SK-N-MC (cell line): ENCODE data around the gene OSGEPL1.

Experiments used
- DNase-seq: peaks from one replicate; pipeline ENCODE4 v3.0.0-alpha.2; 2011; ENCODE audit warnings: low read depth, low spot score
- H3K27ac ChIP-seq: fragments of 200-600 bp; sonication (generic); 2 replicates; pipeline ENCODE4 v1.5.1; 2016; ENCODE audit warnings: mixed run types
- H3K36me3 ChIP-seq: fragments of 200-600 bp; sonication (generic); 2 replicates; pipeline ENCODE4 v1.6.1; 2017; ENCODE audit warnings: antibody characterized with exemption, low read length, mixed read lengths; ENCODE audit not compliant: insufficient read depth
- H3K4me3 ChIP-seq: fragments of 200-600 bp; sonication (generic); 2 replicates; pipeline ENCODE4 v1.5.1; 2016
- H3K9ac ChIP-seq: fragments of 200-600 bp; sonication (generic); 2 replicates; pipeline ENCODE4 v1.8.0; 2017; ENCODE audit warnings: mixed run types, mixed read lengths; ENCODE audit not compliant: insufficient read length
- H3K9me3 ChIP-seq: fragments of 200-600 bp; sonication (generic); 2 replicates; pipeline ENCODE4 v1.6.1; 2017; ENCODE audit warnings: low read depth, mild to moderate bottlenecking, antibody characterized with exemption, low read length, moderate library complexity, mixed read lengths
- EZH2 ChIP-seq: fragments of 200-600 bp; sonication (generic); IDR thresholded peaks from one replicate; pipeline ENCODE4 v1.6.1; 2017; ENCODE audit warnings: antibody characterized with exemption
- FOXP2 ChIP-seq: optimal IDR thresholded peaks from 2 replicates; pipeline ENCODE3; 2011; ENCODE audit warnings: mild to moderate bottlenecking, moderate library complexity; ENCODE audit not compliant: insufficient read depth; ENCODE audit errors: extremely low read length, control extremely low read depth
- POLR2AphosphoS5 ChIP-seq: IDR thresholded peaks from 2 replicates; pipeline ENCODE4 v1.6.1; 2012; ENCODE audit warnings: mild to moderate bottlenecking, low read depth, low read length, borderline replicate concordance

The OSGEPL1 gene, protein sequence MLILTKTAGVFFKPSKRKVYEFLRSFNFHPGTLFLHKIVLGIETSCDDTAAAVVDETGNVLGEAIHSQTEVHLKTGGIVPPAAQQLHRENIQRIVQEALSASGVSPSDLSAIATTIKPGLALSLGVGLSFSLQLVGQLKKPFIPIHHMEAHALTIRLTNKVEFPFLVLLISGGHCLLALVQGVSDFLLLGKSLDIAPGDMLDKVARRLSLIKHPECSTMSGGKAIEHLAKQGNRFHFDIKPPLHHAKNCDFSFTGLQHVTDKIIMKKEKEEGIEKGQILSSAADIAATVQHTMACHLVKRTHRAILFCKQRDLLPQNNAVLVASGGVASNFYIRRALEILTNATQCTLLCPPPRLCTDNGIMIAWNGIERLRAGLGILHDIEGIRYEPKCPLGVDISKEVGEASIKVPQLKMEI

DNA sequence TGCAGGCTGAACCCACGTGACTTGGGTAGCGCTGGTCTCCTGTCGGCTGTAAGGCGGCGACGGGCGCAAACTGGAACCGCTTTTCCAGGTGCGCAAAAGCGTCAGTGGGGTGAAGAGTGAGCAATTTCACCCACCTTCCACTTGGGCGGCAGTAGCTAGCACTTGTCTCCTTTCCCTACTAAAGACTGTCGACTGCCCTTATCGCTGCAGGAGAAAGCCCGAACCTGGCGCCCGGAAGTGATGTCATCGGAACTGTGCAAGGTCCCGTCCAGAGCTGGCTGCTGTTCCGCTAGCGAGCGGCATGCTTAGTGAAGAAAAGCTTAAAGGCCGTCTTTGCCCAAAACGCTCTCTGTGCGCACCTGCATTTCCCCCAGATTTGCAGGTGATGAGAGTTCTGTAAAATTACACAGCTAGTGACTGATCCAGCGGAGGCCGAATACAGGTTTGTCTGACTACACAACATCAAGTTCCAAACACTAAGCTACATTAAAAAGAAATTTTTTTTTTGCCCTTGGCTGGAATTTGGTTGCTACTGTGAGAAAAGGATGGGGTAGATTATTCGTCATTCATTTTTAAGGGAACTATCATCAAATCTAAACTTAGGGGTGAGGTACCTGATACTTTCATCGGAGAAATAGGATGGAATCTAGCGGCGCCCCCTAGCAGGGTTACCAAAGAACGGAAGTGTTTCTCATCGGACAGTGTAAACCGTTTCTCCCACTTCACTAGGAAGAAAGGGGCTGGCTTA lies at the start of gene OSGEPL1:
Gene OSGEPL1, minus strand, starts transcription at position 242 of the 748 bp plus-strand sequence. CDS start 1,152 bp downstream, outside the sequence.
- Histone ChIP-seq H3K9me3 (no peaks in the 10 kb centered on the region), H3K36me3 (peaks cover 13% of the 10 kb centered on the region), H3K27ac (peak within 1 kb of the TSS; percentile 96), H3K4me3 (peak within 1 kb of the TSS; percentile 98), H3K9ac (peak within 1 kb of the TSS; percentile 98)
- TF ChIP-seq EZH2 (no peak), POLR2AphosphoS5 (peak; percentile 91)
- DNase-seq = peak; percentile 87

DNA sequence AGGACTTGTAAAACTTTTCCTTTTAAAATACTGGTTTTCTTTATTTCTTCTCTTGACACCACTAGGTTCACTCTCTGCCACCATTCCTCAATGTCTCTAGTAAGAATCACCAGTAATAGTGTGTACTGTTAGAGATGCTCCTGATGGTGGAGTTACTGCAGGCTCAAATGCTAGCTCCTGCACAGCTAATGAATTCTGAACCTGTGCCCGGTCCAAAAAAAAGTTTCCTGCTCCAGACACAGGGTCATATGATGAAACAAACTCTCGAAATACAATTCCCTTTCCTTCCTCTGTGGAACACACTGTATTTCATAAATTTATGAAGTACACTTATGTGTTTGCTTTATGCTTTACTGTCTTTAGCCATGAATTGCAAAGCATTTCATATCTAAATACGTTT lies 40.8 kb upstream of the OSGEPL1 start:
- Histone ChIP-seq H3K4me3 (no peak overlapping the region), H3K9me3 (no peaks in the 10 kb centered on the region), H3K27ac (no peak overlapping the region), H3K9ac (no peak overlapping the region), H3K36me3 (peaks cover 73% of the 10 kb centered on the region)
- DNase-seq = no peak
- TF ChIP-seq POLR2AphosphoS5 (no peak), FOXP2 (no peak), EZH2 (no peak)

DNA sequence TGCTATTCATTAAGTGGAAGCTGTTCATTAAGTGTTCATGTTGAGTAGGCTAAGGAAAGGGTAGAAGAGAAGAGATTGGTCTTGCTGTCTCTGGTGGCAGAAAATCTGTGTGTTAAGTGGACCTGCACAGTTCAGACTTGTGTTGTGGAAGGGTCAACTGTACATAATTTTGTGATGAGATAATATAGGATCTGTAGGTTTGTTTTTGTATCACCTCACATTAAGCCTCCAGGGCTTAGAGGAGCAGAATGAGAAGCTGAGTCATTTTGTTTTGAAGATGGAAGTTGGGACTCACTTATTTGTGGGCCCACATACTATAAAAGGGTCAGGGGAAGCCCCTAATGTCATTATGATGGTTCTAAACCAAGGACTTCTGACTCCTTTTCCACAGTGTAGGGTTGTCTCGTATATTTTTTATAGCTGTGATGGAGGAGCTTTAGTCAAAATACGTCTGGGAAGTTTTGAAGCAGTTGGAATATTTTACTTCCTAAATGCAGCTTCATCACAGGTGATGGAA lies 39.9 kb upstream of the OSGEPL1 start:
- Histone ChIP-seq H3K9me3 (no peaks in the 10 kb centered on the region), H3K4me3 (no peak overlapping the region), H3K36me3 (peaks cover 66% of the 10 kb centered on the region), H3K9ac (no peak overlapping the region), H3K27ac (no peak overlapping the region)
- TF ChIP-seq FOXP2 (no peak), POLR2AphosphoS5 (no peak), EZH2 (no peak)
- DNase-seq = no peak

DNA sequence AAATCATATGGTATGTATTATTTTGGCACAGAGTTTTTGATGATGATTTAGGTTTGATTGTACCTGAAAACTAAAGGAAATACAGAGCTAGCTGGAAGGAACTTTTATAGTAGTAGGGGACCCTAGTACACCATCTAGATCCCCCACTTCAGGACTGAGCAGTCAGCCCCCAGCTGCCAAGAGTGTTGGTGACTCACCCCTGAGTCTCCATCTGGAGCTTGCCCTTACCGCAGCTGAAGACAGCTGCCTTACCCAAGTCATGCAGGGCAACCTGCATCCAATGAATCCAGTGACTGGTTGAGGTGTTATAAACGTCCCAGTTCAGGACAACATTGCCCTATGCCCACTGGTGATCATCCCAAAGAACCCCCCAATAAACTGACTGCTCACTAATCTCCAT lies 36.9 kb upstream of the OSGEPL1 start:
- no peak overlapping the region for H3K4me3 ChIP-seq
- TF ChIP-seq POLR2AphosphoS5 (no peak), EZH2 (no peak), FOXP2 (no peak)
- no peak overlapping the region for H3K27ac ChIP-seq
- DNase-seq = no peak
- no peak overlapping the region for H3K9ac ChIP-seq
- H3K9me3 ChIP-seq = no peaks in the 10 kb centered on the region
- peaks cover 73% of the 10 kb centered on the region for H3K36me3 ChIP-seq

DNA sequence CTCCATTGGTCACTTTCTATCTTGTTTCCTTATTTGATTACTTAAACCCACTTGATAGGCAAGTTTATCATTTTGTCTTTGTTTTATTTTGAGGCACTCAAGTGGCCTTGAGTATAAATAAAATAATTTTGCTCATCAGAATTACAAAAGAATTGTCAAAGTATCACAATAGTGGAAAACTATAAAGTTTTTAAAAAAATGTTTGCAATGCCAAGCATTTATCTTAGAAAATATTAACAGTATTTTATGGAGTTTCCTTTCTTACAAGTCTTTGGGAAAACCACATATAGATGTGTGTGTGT lies 36.4 kb upstream of the OSGEPL1 start:
- no peak for DNase-seq
- no peak overlapping the region for H3K9ac ChIP-seq
- TF ChIP-seq POLR2AphosphoS5 (no peak), FOXP2 (no peak), EZH2 (no peak)
- peaks cover 71% of the 10 kb centered on the region for H3K36me3 ChIP-seq
- no peak overlapping the region for H3K27ac ChIP-seq
- no peaks in the 10 kb centered on the region for H3K9me3 ChIP-seq
- H3K4me3 ChIP-seq = no peak overlapping the region

DNA sequence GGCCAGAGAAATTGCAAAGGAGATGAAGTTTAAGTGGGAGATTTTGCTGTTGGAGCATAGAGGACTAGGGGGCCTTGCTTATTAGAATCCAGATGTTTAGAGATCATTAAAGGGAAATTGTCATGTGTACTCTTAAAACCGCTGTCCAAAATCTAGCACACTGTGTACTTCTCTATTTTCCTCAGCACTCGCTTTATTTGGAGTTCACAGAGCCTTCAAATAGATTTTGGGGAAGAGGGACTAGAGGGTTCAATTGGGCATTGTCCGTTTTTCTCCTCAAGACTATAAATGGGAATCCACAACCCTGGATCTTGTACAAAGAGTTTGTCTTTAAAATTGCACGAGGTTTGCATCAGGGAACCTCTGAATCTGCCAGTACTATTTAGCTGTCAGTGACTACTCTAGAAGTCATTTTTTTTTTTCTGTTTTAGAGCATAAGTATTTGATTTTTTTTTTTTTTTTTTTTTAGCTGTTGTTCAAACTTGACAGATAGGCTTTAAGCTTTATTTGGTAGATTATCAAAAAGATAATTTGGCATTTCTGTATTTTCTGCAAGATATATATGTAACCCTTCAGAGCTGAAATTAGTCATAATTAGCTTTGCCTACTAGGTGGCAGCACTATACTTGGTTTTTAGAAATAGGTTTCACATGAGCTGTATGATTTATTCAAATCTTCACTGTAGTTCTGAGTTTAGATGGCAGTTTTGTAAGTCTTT lies 35.9 kb upstream of the OSGEPL1 start:
- Histone ChIP-seq H3K9me3 (no peaks in the 10 kb centered on the region), H3K9ac (no peak overlapping the region), H3K36me3 (peaks cover 71% of the 10 kb centered on the region), H3K27ac (0 out of 2 replicates have a peak overlapping the region, but pooled peaks have one; percentile 16), H3K4me3 (no peak overlapping the region)
- DNase-seq = no peak
- TF ChIP-seq EZH2 = no peak
- no peak for TF ChIP-seq FOXP2
- no peak for TF ChIP-seq POLR2AphosphoS5

DNA sequence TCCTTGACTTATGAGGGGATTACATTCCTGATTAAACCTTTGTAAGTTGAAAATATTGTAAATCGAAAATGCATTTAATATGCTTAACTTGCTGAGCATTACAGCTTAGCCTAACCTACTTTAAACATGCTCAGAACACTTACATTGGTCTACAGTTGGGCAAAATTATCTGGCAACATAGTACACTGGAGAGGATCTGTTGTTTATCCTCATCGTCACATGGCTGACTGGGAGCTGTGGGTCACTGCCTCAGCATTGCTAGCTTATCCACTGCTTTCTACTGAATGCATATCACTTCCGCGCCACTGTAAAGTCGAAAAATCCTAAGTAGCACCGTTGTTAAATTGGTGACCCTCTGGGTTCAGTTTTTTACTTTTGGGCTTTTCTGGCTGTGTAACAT lies 35.3 kb upstream of the OSGEPL1 start:
- Histone ChIP-seq H3K27ac (peak overlapping the region; percentile 35; the same call in 1 of the 2 replicates), H3K9me3 (no peaks in the 10 kb centered on the region), H3K36me3 (peaks cover 74% of the 10 kb centered on the region), H3K9ac (no peak overlapping the region), H3K4me3 (no peak overlapping the region)
- no peak for DNase-seq
- TF ChIP-seq EZH2 = no peak
- TF ChIP-seq POLR2AphosphoS5 = no peak
- TF ChIP-seq FOXP2 = no peak

DNA sequence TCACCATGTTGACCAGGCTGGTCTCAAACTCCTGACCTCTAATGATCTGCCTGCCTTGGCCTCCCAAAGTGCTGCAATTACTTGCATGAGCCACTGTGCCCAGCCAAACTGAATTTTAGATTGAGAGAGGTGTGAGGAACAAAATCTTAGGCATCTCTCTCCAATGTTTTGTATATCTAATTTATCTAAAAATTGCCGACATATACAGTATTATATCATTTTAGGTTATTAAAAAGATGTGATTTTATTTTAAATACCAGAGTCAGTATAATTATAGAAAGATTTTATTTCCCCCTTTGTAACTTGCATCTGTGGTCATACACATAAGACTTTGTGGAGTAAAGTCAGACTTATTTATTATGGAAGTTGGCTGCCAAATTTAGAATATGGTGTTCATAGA lies 31.7 kb upstream of the OSGEPL1 start:
- no peak overlapping the region for H3K27ac ChIP-seq
- no peak for TF ChIP-seq EZH2
- no peak for TF ChIP-seq POLR2AphosphoS5
- no peak for TF ChIP-seq FOXP2
- no peaks in the 10 kb centered on the region for H3K9me3 ChIP-seq
- peaks cover 77% of the 10 kb centered on the region for H3K36me3 ChIP-seq
- no peak overlapping the region for H3K9ac ChIP-seq
- no peak overlapping the region for H3K4me3 ChIP-seq
- DNase-seq = no peak
